ENCODE results near the gene PTX3. TPM values are rescaled to one million over a fixed set of nuclear protein-coding genes. Genes with fewer than 3 reads are reported as not detected.
A peak's percentile ranks its signal among the peaks of the same experiment; 100 is the strongest.

The PTX3 gene
- total RNA-seq, 1 experiment from 2014 or later, result 0.73 TPM

DNA sequence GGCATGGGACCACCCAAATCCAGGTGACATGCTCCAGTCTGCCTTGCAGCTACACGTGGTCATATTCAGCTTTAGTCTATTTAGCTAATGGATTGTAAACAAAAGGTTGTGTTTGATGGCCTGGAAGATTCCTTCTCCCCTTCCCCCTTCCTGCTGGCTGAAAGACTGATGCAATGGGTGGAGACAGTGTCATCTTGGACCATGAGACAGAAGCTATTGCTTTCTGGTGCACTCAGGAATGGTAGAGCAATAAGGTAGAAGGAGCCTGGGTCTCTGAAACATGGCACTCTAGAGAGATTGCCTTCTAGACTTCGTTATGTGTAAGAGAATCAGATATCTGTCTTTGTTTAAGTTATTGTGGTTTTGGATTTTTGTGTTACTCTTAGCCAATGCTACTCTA is 25.7 kb upstream of the PTX3 start:
- Histone ChIP-seq H3K4me3 (ENCODE audit: insufficient read depth, low read depth, low read length) (no peak overlapping the region), H3K27me3 (ENCODE audit: control insufficient read depth, insufficient read depth, low read length) (no peaks in the 10 kb centered on the region), H3K36me3 (replicated peaks; ENCODE audit: control insufficient read depth, insufficient read depth, low read length) (no peaks in the 10 kb centered on the region)
- DNase-seq, result no peak

DNA sequence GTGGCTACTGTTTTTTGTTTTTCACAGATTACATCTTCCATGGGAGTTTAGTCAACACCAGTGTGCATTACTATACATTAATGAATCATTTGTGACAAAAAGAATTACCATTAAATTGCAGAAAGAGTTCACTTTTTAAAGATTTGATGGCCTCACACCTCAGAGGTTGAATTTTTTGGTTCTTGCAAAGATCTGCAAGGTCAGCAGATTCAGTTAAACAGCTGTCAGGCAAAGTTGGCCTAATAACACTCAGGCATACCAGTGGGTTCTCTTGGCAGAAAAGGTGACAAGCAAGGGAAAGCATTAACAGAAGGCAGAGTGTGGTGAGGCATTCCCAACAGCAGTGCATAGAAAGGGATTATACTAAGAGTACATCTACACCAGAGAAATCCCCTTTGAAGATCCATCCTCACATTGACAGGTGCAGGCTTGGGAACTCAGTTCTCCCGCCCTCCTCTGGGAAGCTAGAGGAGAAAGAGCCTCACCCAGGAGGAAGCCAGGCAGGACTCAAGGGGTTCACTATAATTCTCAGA is 24.3 kb upstream of the PTX3 start:
- no peaks in the 10 kb centered on the region for H3K27me3 ChIP-seq (ENCODE audit: control insufficient read depth, insufficient read depth, low read length)
- no peak overlapping the region for H3K4me3 ChIP-seq (ENCODE audit: insufficient read depth, low read depth, low read length)
- DNase-seq, result no peak
- H3K36me3 ChIP-seq (replicated peaks; ENCODE audit: control insufficient read depth, insufficient read depth, low read length), result no peaks in the 10 kb centered on the region

DNA sequence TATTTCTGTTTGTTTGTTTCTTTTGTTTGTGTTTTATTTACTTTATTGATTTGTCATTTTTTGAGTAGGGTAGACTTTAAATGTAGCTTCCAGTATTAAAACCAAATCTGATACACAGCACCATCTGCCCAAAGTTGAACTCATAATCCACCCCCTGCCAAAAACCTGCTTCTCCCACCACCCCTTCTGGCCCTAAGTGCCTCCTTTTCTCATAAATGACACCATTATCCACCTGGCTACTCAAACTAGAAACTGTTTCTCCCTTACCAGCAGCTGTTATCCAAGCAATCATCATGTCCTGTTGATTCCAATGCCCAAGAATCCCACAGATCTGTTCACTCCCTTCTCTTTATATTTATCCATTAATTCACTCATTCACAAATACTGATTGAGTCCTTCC is 21.8 kb upstream of the PTX3 start:
- no peak overlapping the region for H3K4me3 ChIP-seq (ENCODE audit: insufficient read depth, low read depth, low read length)
- no peaks in the 10 kb centered on the region for H3K36me3 ChIP-seq (replicated peaks; ENCODE audit: control insufficient read depth, insufficient read depth, low read length)
- H3K27me3 ChIP-seq (ENCODE audit: control insufficient read depth, insufficient read depth, low read length), result no peaks in the 10 kb centered on the region

DNA sequence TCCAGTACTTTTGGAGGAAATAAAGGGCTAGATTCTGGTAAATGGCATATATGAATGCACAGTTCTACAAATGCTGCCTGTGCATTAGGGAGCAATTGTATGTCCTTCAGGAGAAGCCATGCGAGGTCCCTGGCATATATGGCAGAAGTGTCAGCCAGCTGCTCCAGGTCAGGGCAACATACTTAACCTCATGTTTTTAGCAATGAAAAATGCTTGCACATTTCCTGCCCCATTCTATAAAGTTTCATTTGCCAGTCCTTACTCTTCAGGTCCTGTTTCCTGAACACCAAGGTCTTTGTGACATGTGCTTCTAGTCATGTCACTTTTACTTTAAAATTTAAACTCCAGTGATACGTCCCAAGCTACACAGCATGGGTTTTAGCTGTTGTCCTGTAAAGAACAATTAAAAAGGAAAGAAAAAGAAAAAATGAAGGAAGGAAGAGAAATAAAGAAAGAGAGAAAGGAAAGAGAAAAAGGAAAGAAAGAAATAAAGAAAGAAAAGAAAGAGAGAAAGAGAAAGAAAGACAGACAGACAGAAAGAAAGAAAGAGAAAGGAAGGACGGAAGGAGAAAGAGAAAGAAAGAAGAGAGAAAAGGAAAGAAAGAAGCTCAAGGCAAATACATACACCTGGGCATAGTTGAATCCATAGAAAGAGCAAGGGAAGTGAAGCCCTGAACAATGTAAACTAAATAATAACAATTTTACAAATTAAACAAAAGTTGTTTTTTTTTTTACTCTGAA is 20.1 kb upstream of the PTX3 start:
- Histone ChIP-seq H3K36me3 (replicated peaks; ENCODE audit: control insufficient read depth, insufficient read depth, low read length) (no peaks in the 10 kb centered on the region), H3K27me3 (ENCODE audit: control insufficient read depth, insufficient read depth, low read length) (no peaks in the 10 kb centered on the region), H3K4me3 (ENCODE audit: insufficient read depth, low read depth, low read length) (no peak overlapping the region)
- no peak for DNase-seq

More for the DNA sequence above, 21.8 kb upstream of the PTX3 start:
- DNase-seq, result no peak

DNA sequence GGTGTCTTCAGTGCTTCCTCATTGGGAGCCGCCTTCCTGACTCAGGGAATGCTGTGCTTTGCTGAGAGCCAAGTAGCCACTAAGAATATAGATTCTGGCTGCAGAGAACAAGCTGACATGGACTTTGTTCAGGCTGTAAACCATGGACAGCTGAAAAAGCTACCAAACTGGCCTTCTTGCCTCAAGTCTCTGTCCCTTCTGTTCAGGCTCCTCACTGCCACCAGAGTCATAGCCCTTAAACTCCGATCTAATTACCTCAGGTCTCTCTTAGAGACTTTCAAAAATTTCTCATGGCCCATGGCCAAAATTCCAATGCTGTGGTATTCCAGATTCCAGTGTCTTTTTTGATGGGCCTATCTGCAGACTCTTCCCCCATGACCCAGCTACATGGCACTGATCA is 19.4 kb upstream of the PTX3 start:
- Histone ChIP-seq H3K36me3 (replicated peaks; ENCODE audit: control insufficient read depth, insufficient read depth, low read length) (no peaks in the 10 kb centered on the region), H3K4me3 (ENCODE audit: insufficient read depth, low read depth, low read length) (no peak overlapping the region), H3K27me3 (ENCODE audit: control insufficient read depth, insufficient read depth, low read length) (no peaks in the 10 kb centered on the region)
- no peak for DNase-seq

DNA sequence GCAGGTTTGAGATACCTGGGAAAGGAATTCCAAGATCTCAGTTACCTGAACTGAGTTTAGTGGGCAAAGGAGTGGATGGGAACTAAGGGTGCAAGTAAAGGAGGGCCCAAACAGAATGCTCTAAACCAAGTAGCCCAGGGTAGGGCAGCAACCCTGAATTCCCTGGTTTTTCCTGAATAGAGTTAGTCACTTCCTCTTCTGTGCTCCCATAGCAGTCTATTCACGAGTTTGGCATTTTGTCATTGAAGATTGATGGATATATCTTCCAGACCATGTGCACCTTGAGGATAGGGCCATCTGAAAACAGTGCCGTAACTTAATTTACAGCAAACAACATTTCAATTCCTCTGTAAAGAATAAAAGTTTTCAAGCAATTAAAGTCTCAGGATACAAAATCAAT is 18.5 kb upstream of the PTX3 start:
- Histone ChIP-seq H3K36me3 (replicated peaks; ENCODE audit: control insufficient read depth, insufficient read depth, low read length) (no peaks in the 10 kb centered on the region), H3K4me3 (ENCODE audit: insufficient read depth, low read depth, low read length) (no peak overlapping the region), H3K27me3 (ENCODE audit: control insufficient read depth, insufficient read depth, low read length) (no peaks in the 10 kb centered on the region)
- no peak for DNase-seq

DNA sequence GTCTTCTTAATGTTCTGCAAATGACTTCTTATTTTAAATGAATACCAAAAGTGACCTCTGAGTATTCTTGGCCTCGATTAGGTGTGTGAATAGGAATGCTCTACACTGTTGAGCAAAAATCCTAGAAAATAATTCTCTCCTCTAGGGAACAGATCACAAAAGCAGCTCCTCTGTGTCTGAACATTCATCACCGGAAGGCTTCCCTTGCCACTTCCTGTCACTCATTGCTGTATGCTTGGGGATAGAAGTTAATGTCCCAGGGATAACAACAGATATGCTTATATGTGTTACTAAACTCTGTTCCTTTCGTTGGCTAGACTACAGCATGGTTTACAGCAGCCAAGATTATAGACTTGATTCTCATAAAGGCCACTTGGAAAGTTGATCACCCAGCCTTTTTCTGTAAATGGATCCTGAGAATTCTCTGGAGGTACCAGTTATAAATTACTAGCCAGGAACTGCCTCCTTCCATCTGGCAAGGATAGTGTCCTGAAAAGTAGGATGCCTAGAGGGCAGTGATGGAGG is 16.0 kb upstream of the PTX3 start:
- no peak for DNase-seq
- Histone ChIP-seq H3K4me3 (ENCODE audit: insufficient read depth, low read depth, low read length) (no peak overlapping the region), H3K27me3 (ENCODE audit: control insufficient read depth, insufficient read depth, low read length) (no peaks in the 10 kb centered on the region), H3K36me3 (replicated peaks; ENCODE audit: control insufficient read depth, insufficient read depth, low read length) (no peaks in the 10 kb centered on the region)

DNA sequence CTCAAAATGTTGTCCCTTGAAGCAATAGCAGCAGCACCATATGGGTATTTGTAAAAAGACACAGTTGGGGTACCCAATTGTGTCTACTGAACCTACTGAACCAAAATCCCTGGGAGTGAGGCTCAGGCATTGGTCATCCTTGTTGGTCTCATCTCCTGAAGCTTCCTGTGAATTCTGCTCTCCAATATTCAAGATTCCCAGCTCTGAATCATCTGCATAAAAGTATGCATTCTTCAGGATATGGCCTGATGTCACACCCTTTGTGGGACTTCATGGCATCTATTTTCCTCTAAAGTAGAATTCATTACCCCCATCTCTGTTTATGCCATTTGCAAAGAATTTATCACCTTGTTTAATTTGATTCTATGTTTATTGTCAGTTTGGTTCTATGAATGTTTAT is 13.3 kb upstream of the PTX3 start:
- no peak for DNase-seq
- Histone ChIP-seq H3K4me3 (ENCODE audit: insufficient read depth, low read depth, low read length) (no peak overlapping the region), H3K27me3 (ENCODE audit: control insufficient read depth, insufficient read depth, low read length) (no peaks in the 10 kb centered on the region), H3K36me3 (replicated peaks; ENCODE audit: control insufficient read depth, insufficient read depth, low read length) (no peaks in the 10 kb centered on the region)

DNA sequence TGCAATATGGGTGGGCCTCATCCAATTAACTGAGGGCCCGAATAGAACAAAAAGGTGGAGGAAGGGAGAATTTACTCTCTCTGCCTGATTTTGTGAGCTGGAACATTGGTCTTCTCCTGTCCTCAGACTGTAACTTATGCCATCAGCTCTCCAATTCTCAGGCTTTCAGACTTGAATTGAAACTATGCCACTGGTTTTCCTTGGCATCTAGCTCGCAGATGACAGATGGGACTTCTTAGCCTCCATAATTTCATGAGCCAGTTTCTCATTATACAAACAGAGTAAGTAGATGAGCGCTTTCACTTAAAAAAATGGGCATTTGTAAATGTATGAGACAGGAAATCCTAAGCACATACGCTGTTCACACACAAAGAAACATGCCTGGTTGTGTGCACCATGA is 8.7 kb upstream of the PTX3 start:
- Histone ChIP-seq H3K4me3 (ENCODE audit: insufficient read depth, low read depth, low read length) (no peak overlapping the region), H3K36me3 (replicated peaks; ENCODE audit: control insufficient read depth, insufficient read depth, low read length) (no peaks in the 10 kb centered on the region), H3K27me3 (ENCODE audit: control insufficient read depth, insufficient read depth, low read length) (no peaks in the 10 kb centered on the region)
- no peak for DNase-seq

DNA sequence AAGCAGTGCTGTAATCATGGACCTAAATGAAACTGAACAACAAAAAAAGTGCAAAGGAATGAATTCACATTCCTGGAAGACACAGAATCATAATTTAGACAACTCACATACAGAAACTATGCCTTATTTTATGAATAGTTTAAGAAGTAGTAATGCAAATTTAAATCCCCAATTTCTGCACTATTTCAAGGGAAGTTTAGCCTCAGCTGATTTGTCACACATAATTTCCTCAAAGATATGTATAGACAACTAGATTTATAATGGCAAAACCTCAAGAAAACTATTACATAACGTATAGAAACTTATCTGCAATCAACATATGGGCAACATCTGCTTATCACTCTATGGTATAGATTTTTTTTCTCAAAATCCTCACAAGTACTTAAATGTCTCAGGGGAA is 7.8 kb upstream of the PTX3 start:
- Histone ChIP-seq H3K36me3 (replicated peaks; ENCODE audit: control insufficient read depth, insufficient read depth, low read length) (no peaks in the 10 kb centered on the region), H3K4me3 (ENCODE audit: insufficient read depth, low read depth, low read length) (no peak overlapping the region), H3K27me3 (ENCODE audit: control insufficient read depth, insufficient read depth, low read length) (no peaks in the 10 kb centered on the region)
- no peak for DNase-seq

DNA sequence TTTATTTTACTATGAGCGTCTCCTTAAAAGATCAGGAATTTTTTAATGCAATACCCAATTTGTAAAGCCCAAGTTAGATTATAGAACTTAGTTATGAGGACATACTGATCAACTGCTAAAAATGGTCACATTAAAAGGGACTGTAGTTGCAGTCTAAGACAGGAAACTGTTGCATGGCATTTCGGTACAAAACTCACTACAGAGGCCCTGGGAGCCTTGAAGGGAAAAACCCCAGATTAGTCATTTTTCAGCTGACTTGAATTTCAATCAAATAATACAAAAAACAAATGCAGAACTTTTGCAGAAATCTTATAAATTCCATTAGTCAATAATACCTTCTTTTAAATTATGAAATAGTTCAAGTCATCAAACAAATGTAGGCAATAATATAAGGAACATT is 6.9 kb upstream of the PTX3 start:
- Histone ChIP-seq H3K27me3 (ENCODE audit: control insufficient read depth, insufficient read depth, low read length) (no peaks in the 10 kb centered on the region), H3K36me3 (replicated peaks; ENCODE audit: control insufficient read depth, insufficient read depth, low read length) (no peaks in the 10 kb centered on the region), H3K4me3 (ENCODE audit: insufficient read depth, low read depth, low read length) (no peak overlapping the region)
- no peak for DNase-seq

DNA sequence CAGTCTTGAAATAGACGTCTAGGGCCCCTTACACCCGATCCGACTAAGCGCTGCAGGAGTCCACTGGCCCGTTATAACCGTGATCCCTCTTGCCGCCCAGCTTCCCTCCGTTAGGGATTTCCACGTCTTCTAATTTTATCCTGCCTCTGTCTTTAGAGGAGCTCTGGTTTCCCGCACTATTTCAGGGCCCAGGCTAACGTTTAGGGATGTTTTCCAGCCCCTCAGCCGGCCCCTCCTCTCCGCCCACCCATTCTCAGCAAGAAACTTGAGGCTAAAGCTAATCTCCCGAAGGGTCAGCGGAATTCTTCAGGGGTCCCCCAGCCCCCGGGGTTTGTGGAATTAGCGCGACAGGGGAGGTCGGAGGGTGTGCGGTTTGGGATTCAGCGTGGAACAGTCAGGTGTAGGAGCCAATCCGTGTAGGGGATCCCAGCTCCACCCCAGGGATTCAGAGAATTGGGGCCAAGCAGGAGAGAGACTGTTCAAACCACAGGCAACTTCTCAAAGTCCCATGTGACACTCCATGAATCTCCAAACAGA is 1.6 kb downstream of the PTX3 start:
- H3K36me3 ChIP-seq (replicated peaks; ENCODE audit: control insufficient read depth, insufficient read depth, low read length), result no peaks in the 10 kb centered on the region
- peak; percentile 33 for DNase-seq
- peak overlapping the region; percentile 50 for H3K4me3 ChIP-seq (ENCODE audit: insufficient read depth, low read depth, low read length)
- H3K27me3 ChIP-seq (ENCODE audit: control insufficient read depth, insufficient read depth, low read length), result peaks cover 26% of the 10 kb centered on the region

DNA sequence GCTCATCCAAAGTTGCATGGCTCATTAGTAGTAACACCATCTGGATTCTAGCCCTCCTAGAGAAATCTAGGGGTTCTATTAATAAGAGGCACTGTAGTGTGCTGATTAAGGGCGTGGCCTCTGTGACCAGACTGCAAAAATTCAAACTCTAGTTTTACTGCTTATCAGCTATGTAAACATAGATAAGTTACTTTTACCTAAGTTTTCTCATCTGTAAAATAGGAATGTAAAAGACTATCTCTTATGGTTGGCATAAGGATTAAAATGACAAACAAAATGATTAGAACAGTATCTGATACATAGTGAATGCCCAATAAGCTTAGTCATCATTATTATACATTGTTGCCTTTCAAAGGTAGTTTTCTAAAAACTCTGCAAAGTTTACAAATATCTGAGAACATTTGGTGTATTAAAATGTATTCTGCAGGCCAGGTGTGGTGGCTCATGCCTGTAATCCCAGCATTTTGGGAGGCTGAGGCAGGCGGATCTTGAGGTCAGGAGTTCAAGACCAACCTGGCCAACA is 4.5 kb downstream of the PTX3 start:
- no peak for DNase-seq
- Histone ChIP-seq H3K36me3 (replicated peaks; ENCODE audit: control insufficient read depth, insufficient read depth, low read length) (no peaks in the 10 kb centered on the region), H3K4me3 (ENCODE audit: insufficient read depth, low read depth, low read length) (no peak overlapping the region), H3K27me3 (ENCODE audit: control insufficient read depth, insufficient read depth, low read length) (peaks cover 24% of the 10 kb centered on the region)

DNA sequence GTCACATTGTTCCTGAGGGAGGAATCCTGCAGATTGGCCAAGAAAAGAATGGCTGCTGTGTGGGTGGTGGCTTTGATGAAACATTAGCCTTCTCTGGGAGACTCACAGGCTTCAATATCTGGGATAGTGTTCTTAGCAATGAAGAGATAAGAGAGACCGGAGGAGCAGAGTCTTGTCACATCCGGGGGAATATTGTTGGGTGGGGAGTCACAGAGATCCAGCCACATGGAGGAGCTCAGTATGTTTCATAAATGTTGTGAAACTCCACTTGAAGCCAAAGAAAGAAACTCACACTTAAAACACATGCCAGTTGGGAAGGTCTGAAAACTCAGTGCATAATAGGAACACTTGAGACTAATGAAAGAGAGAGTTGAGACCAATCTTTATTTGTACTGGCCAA is 6.1 kb downstream of the PTX3 start:
- no peak for DNase-seq

More for the DNA sequence above, 6.1 kb downstream of the PTX3 start:
- Histone ChIP-seq H3K4me3 (ENCODE audit: insufficient read depth, low read depth, low read length) (no peak overlapping the region), H3K27me3 (ENCODE audit: control insufficient read depth, insufficient read depth, low read length) (peaks cover 13% of the 10 kb centered on the region), H3K36me3 (replicated peaks; ENCODE audit: control insufficient read depth, insufficient read depth, low read length) (no peaks in the 10 kb centered on the region)
